ENCODE results near the gene GDE1. TPM values are rescaled to one million over a fixed set of nuclear protein-coding genes. Genes with fewer than 3 reads are reported as not detected.

Gene GDE1
- polyA plus RNA-seq, 3 donors from 2014 or later, result 42.8 to 61.5 (median 46.6) TPM

DNA sequence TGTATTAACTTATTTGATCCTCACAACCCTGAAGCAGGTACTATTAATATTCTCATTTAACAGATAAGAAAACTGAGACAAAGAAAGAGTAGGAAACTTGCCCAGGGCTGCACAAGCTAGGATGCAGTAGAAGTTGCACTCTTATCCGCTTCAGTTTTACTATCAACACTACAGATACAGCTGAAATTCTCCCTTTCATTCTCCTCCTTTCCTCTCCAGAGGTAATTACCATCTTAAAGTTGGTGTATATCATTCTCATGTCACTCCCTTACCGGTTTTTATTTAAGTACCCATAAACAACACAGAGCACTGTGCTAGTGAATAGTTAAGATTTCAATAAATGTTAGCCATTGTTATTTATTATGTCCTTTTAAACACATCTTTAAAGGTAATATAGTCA is 3.5 kb downstream of the GDE1 start:
- peaks cover 29 to 74% of the 10 kb centered on the region in 2 donors for H3K4me1 Mint-ChIP-seq

GRCh38 chr16:19517424-19518089 is 4.3 kb downstream of the GDE1 start:
- H3K4me3 Mint-ChIP-seq, result no peak overlapping the region
- no peaks in the 10 kb centered on the region for H3K9me3 Mint-ChIP-seq
- peak overlapping the region in 1 of 6 donors; percentile 53 for H3K27ac Mint-ChIP-seq
- H3K36me3 Mint-ChIP-seq, result peaks cover 11 to 41% (median 18%) of the 10 kb centered on the region in 3 donors
- peaks cover 0 to 4% (median 3%) of the 10 kb centered on the region in 3 donors for H3K27me3 Mint-ChIP-seq (ENCODE audit: low read depth in 3 of 3)
- peaks cover 27 to 69% of the 10 kb centered on the region in 2 donors for H3K4me1 Mint-ChIP-seq
- DNase-seq, result no peak

More for the DNA sequence above, 3.5 kb downstream of the GDE1 start:
- no peaks in the 10 kb centered on the region for H3K9me3 Mint-ChIP-seq
- H3K27ac Mint-ChIP-seq, result peak overlapping the region in 1 of 6 donors; percentile 27
- DNase-seq, result no peak
- no peak overlapping the region for H3K4me3 Mint-ChIP-seq
- peaks cover 10 to 32% (median 18%) of the 10 kb centered on the region in 3 donors for H3K36me3 Mint-ChIP-seq
- peaks cover 0 to 4% (median 3%) of the 10 kb centered on the region in 3 donors for H3K27me3 Mint-ChIP-seq (ENCODE audit: low read depth in 3 of 3)

GRCh38 chr16:19515757-19516156 is 6.1 kb downstream of the GDE1 start:
- Mint-ChIP-seq H3K27ac (no peak overlapping the region), H3K36me3 (peaks cover 16 to 44% (median 23%) of the 10 kb centered on the region in 3 donors), H3K27me3 (ENCODE audit: low read depth in 3 of 3) (peaks cover 0 to 2% (median 0%) of the 10 kb centered on the region in 3 donors), H3K4me3 (no peak overlapping the region), H3K4me1 (peaks cover 9 to 52% of the 10 kb centered on the region in 2 donors), H3K9me3 (no peaks in the 10 kb centered on the region)
- no peak for DNase-seq

GRCh38 chr16:19513377-19514053 is 8.4 kb downstream of the GDE1 start:
- Mint-ChIP-seq H3K36me3 (peaks cover 16 to 43% (median 23%) of the 10 kb centered on the region in 3 donors), H3K4me1 (peaks cover 0 to 36% of the 10 kb centered on the region in 2 donors), H3K27me3 (ENCODE audit: low read depth in 3 of 3) (no peaks in the 10 kb centered on the region), H3K4me3 (no peak overlapping the region), H3K9me3 (no peaks in the 10 kb centered on the region), H3K27ac (no peak overlapping the region)
- DNase-seq, result no peak

DNA sequence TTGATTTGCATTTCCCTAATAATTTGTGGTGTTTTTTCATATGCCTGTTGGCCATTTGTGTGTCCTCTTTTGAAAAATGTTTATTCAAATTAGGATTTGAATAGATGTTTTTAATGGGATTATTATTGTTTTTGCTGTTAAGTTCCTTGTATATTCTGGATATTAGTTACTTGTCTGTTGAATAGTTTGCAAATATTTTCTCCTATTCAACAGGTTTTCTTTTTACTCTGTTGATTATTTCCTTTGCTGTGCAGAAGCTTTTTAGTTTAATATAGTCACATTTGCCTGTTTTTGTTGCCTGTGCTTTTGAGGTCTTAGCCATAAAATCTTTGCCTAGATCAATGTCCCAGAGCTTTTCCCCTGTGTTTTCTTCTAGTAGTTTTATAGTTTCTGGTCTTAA is 9.6 kb downstream of the GDE1 start:
- Mint-ChIP-seq H3K4me1 (peaks cover 0 to 27% of the 10 kb centered on the region in 2 donors), H3K36me3 (peaks cover 16 to 38% (median 22%) of the 10 kb centered on the region in 3 donors), H3K9me3 (no peaks in the 10 kb centered on the region), H3K27ac (no peak overlapping the region), H3K4me3 (no peak overlapping the region), H3K27me3 (ENCODE audit: low read depth in 3 of 3) (no peaks in the 10 kb centered on the region)
- no peak for DNase-seq

- Mint-ChIP-seq H3K4me3 (no peak overlapping the region), H3K9me3 (no peaks in the 10 kb centered on the region), H3K4me1 (no peaks in the 10 kb centered on the region), H3K27ac (no peak overlapping the region), H3K27me3 (ENCODE audit: low read depth in 3 of 3) (peaks cover 0 to 1% (median 0%) of the 10 kb centered on the region in 3 donors), H3K36me3 (peaks cover 19 to 47% (median 30%) of the 10 kb centered on the region in 3 donors)
- no peak for DNase-seq
Measured at GRCh38 chr16:19507867-19508266, 14.0 kb downstream of the GDE1 start.

DNA sequence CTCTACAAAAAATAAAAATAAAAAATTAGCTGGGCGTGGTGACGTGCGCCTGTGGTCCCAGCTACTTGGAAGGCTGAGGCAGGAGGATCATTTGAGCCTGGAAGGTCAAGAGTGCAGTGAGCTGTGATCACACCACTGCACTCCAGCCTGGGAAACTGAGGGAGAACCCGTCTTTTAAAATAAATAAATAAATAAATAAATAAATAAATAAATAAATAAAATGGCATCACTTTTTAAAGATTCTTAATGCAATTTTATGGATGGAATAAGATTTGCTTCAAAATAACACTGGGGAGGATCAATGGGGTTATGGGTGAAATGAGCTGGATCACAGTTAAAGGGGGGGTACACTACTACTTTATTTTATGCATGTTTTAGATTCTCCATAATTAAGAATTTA is 14.9 kb downstream of the GDE1 start:
- DNase-seq, result no peak
- H3K27me3 Mint-ChIP-seq (ENCODE audit: low read depth in 3 of 3), result peaks cover 0 to 1% (median 0%) of the 10 kb centered on the region in 3 donors
- no peak overlapping the region for H3K4me3 Mint-ChIP-seq
- no peaks in the 10 kb centered on the region for H3K4me1 Mint-ChIP-seq
- no peak overlapping the region for H3K27ac Mint-ChIP-seq
- H3K9me3 Mint-ChIP-seq, result no peaks in the 10 kb centered on the region
- H3K36me3 Mint-ChIP-seq, result peaks cover 15 to 47% (median 34%) of the 10 kb centered on the region in 3 donors

DNA sequence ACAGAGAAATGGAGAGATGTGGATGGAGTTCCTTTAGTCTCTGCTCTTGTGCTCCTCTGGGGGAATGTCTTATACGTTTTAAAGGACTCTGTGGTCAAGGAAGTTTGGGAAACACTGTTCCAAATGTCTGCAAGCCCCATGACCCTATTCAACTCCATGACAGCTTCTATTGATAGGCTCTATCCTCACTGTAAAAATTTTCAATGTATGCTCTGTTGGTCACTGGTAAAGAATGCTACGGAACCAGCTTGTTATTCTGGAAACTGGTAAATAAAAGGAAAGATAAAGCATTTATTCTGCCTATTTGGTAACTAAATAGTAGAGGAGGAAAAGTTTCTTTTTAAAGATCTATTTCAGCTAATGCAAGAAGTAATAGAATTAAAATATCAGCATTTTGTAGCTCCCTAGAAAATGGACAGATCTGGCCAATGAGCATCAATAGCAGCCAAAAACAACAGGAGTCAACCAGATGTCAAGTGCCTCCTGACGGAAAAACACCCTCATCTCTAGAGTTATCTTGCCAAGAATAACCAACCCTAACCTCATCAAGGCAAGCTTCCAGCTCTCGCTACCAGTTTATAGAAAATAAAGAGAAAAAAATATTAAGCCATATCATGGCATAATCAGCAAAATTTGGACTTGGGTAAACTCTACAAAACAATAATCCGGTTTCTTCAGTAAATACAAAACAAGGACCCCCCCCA is 16.1 kb downstream of the GDE1 start:
- DNase-seq, result no peak
- Mint-ChIP-seq H3K27ac (no peak overlapping the region), H3K4me1 (no peaks in the 10 kb centered on the region), H3K4me3 (no peak overlapping the region), H3K9me3 (no peaks in the 10 kb centered on the region), H3K36me3 (peaks cover 22 to 53% (median 35%) of the 10 kb centered on the region in 3 donors), H3K27me3 (ENCODE audit: low read depth in 3 of 3) (peaks cover 0 to 1% (median 0%) of the 10 kb centered on the region in 3 donors)

DNA sequence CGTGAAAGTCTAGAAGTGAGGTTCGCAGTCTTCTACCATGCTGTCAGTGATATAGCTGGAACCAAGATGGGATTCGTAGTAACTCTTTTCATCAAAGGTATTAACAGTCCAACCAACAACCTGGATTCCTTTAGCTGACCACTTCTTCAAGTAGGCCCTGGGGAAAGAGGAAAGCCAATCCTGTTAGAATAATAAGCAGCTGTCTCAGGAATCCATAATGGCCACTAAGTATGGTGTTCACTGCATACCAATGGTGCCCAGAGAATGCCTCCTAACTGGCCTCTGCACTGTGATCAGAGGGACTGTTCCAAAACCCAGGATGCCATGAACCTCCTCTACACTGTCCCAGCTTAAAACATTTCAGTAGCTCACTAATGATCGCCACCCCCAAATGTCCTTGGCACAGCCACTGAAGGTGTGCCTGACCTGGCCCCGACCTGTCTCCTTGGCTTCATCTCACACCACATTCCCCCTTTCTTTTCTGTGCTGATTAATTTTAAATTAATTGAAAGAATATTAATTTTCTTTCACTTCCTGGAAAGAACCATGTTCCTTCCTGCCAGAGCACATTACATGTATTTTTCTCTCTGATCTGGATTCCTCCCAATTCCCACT is 18.3 kb downstream of the GDE1 start:
- H3K36me3 Mint-ChIP-seq, result peaks cover 28 to 53% (median 35%) of the 10 kb centered on the region in 3 donors
- no peak overlapping the region for H3K27ac Mint-ChIP-seq
- no peak overlapping the region for H3K4me3 Mint-ChIP-seq
- no peak for DNase-seq
- H3K9me3 Mint-ChIP-seq, result no peaks in the 10 kb centered on the region
- H3K27me3 Mint-ChIP-seq (ENCODE audit: low read depth in 3 of 3), result peaks cover 0 to 1% (median 0%) of the 10 kb centered on the region in 3 donors
- no peaks in the 10 kb centered on the region for H3K4me1 Mint-ChIP-seq

- Mint-ChIP-seq H3K27ac (no peak overlapping the region), H3K9me3 (no peaks in the 10 kb centered on the region), H3K27me3 (ENCODE audit: low read depth in 3 of 3) (peaks cover 0 to 1% (median 0%) of the 10 kb centered on the region in 3 donors), H3K4me1 (no peaks in the 10 kb centered on the region), H3K36me3 (peaks cover 28 to 57% (median 34%) of the 10 kb centered on the region in 3 donors), H3K4me3 (no peak overlapping the region)
- peak; percentile 20 to 45 (median 34) for DNase-seq
Measured at GRCh38 chr16:19502395-19503131, 19.3 kb downstream of the GDE1 start.

- Mint-ChIP-seq H3K9me3 (no peaks in the 10 kb centered on the region), H3K4me1 (no peaks in the 10 kb centered on the region), H3K27me3 (ENCODE audit: low read depth in 3 of 3) (no peaks in the 10 kb centered on the region), H3K4me3 (no peak overlapping the region), H3K27ac (peak overlapping the region in 2 of 6 donors; percentile 30 to 72), H3K36me3 (peaks cover 18 to 34% (median 19%) of the 10 kb centered on the region in 3 donors)
- no peak for DNase-seq
Measured at GRCh38 chr16:19499481-19499880, 22.4 kb downstream of the GDE1 start.

DNA sequence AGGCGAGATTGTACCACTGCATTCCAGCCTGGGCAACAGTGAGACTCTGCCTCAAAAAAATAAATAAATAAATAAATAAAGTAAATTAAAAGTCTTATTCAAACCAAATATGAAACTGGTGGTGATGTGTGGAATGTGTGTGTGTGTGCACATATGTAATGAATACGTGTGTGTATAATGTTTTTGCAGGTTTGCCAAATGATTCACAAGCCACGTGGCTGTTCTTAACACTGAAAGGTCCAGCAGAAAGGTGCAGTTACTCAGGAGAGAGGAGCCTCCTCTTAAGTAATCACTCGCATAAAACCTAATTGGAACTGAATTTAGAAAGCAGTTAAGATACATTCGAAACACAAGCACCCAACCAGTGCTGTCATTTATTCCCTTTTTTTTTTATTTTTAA is 22.9 kb downstream of the GDE1 start:
- H3K36me3 Mint-ChIP-seq, result peaks cover 15 to 30% (median 16%) of the 10 kb centered on the region in 3 donors
- no peak overlapping the region for H3K4me3 Mint-ChIP-seq
- H3K9me3 Mint-ChIP-seq, result no peaks in the 10 kb centered on the region
- H3K4me1 Mint-ChIP-seq, result peaks cover 2 to 3% of the 10 kb centered on the region in 2 donors
- DNase-seq, result no peak
- no peaks in the 10 kb centered on the region for H3K27me3 Mint-ChIP-seq (ENCODE audit: low read depth in 3 of 3)
- peak overlapping the region in 1 of 6 donors; percentile 72 for H3K27ac Mint-ChIP-seq

DNA sequence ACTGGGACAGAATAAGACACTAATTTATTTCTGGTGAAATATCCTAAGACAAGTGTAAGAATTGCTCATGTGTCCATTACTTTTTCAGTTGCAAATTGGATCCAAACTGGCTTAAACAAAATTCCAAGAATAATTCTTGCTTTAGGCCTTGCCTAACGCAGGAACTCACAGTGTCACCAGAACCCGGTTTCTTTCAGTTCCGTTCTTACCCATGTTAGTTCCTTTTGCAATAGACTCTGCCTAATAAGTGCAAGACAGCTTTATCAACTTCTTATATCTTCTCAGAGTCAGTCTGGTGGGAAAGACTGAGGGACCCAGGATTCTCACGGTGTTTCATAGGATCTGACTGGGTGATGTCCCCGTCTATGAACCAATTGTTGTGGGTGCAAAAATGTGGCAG is 24.7 kb downstream of the GDE1 start:
- peaks cover 5 to 14% (median 14%) of the 10 kb centered on the region in 3 donors for H3K36me3 Mint-ChIP-seq
- H3K27ac Mint-ChIP-seq, result no peak overlapping the region
- no peak for DNase-seq
- H3K4me1 Mint-ChIP-seq, result peaks cover 9 to 10% of the 10 kb centered on the region in 2 donors
- no peaks in the 10 kb centered on the region for H3K27me3 Mint-ChIP-seq (ENCODE audit: low read depth in 3 of 3)
- no peaks in the 10 kb centered on the region for H3K9me3 Mint-ChIP-seq
- no peak overlapping the region for H3K4me3 Mint-ChIP-seq

All from immature natural killer cell (primary cell).